ENCODE data around the gene ZIC1.

ZIC1 gene

DNA sequence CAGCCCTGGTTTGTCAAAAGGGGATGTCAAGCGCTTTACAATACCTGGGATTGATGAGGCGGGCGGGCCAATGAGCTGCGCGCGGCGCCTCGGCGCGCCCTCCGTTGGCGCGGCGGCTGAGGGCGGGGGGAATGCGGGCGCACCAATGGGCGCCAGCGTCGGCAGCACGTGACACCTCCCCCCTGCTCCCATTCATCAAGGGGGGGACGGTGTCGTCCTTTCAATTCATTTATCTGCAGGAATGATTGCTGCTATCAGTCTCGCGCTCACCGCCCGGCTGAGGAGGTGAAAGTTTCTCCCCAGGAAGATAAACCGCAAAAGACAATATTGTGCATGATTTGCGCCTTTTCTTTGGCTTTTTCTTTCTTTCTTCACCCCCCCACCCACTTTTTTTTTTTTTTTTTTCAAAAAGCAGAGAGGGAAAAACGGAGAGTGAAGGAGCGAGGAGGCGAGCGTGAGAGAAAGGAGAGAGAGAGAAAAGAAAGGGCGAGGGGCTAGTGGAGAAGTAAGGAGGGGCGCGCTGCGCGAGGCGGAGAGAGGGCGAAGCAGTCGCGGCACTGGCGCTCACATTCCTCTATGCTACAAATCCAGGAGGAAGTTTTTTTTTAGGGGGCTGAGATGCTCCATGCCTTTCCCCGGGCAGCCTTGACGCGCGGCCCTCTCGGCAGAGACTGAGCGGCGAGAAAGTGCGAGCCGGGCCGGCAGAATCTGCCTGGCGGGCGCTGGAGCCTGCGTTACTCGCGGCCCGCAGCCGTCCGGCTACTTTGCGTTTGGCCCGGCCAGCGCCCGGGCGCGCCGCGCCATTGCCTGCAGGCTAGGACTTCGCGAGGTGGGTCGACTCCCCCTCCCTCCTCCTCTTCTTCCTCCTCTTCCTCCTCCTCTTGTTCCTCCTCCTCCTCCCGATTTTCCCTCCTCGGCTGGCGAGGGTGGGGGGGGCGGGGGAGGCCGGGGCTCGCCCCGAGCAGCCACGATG lies at the start of gene ZIC1:
Gene ZIC1, plus strand, starts transcription at position 223 of the 973 bp plus-strand sequence. Its CDS starts 748 bp downstream, at position 971.
- DNase-seq = no peak

GRCh38 chr3:147360051-147360439 lies 49.1 kb upstream of the ZIC1 start:
- no peak for DNase-seq

DNA sequence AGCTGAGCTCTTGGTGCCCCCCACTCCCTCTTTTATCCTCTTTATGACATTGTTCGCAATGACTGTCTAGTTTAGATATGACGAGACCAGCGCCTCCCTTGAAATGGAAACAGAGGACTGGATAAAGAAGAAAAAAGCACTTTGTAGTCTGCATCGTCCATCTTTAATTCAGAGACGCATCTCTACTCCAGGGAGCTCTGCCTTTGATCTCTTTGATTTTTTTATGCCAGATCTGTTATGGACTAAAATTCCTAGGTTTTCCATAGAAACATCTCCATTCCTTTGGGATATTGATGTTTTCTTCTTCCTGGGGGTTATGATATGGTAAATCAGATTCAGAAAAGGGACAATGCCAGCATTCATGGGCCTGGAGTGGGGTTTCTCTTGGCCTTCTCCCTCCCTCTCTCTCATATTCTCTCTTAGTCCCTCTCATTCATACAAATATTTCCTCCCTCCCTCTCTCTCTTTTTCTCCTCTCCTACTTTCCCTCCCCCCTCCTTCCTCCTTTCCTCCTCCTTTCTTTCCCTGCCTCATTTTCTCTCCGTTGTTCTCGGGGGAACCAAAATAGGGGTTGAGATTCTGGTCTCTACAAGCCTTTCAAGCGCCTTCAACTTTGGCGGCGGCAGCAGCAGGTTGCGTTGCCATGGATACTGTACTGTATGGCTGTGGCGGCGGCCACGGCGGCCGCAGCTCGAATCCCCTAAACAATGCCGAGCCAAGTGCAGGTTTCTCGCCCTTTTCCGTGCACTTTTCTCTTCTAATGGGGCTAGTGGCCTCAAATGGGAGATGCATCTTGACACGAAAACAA lies 48.3 kb upstream of the ZIC1 start:
- no peak for DNase-seq

DNA sequence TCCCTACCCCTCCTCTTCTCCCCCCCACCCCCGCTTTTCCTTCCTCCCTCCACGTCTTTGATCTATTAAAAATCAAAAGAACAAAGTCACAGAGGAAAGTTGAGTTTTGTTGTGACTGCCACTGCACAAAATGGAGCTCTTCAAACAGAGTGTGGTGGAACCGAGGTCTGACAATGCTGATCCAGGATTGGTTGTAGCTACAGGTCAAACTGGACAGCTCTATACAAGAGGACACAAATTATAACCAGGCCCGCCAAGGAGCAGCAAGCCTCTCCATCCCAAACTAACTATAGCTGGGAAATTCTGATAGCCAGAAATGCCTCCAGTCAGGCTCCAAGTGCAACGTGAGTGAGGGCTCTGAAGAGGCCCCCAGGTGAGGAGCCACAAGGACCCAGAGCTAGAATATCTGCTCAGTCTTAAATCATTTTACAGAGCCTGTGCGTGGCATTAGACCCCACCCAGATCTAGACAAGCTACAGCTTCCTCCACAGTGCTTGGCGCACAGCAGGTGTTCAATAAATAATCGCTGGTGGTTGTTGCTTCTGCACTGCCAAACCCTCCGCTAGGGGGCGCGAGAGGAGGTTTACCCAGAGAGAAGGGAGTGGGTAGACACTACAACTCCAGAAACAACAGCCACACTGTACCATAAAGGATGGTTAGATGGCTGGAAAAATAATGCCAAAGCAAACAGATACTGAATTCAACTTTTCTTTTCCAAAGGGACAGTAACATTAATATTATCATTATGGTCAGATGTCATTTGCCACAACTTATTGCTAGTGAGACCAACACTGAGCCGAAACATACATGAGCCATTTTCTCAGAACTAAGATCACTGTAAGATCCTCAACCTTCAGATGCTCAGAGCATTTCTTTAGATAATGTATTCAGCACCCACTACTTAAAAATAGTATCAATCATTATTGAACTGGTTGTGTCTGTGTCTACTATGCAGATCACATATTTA lies 47.4 kb upstream of the ZIC1 start:
- peak in 1 of 2 experiments; percentile 12 for DNase-seq

DNA sequence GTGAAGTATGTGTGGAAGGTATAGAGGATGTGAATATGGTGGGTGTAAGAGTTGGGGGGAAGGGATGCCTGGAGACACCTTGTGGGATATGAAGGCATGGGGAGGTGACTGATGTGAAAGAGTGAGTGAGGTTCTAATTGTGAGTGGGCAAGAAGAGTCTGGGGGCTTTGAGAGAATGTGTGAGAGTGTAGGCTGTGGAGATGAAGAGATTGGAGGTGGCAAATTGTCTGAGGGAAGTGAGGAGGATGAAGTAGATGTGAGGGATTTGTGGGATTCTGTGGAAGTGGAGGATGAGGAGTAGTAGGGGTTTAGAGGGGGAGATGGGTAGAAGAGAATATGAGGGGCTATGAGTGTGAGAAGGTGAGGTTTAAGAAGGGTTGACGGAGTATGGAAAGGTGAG lies 44.4 kb upstream of the ZIC1 start:
- DNase-seq = no peak

GRCh38 chr3:147365196-147366115 lies 43.7 kb upstream of the ZIC1 start:
- DNase-seq = no peak

GRCh38 chr3:147367676-147368075 lies 41.5 kb upstream of the ZIC1 start:
- no peak for DNase-seq

- no peak for DNase-seq
Measured at GRCh38 chr3:147368151-147368550, 41.0 kb upstream of the ZIC1 start.

DNA sequence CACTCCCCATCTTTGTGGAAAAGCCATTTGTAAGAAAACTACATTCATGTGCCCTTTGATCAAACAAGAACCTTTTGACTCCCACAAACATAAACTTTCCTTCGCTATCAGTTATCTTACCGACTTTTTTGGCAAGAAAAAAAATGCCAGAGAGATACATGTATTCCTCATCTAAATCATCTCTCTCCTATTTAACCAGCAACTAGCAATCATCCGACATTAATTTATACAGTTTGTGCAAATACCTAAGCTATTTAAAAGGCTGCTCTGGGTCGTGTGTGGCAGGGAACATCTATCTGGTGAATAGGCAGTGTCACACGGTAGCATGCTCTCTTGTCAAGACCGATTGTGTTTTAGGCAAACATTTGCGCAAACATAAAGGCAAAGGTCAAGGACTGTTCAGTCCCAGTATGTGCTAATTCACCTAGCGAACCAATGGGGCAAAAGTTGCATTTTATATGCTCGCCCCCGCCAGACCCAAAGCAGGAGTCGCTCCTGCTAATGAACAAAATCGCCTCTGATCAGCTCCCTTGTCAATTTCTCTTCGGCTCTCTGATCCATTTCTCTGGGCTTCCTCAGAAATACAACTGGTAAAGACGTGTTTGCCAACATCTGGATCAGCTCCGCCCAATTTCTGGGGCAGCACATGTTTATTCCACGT lies 40.5 kb upstream of the ZIC1 start:
- DNase-seq = no peak

DNA sequence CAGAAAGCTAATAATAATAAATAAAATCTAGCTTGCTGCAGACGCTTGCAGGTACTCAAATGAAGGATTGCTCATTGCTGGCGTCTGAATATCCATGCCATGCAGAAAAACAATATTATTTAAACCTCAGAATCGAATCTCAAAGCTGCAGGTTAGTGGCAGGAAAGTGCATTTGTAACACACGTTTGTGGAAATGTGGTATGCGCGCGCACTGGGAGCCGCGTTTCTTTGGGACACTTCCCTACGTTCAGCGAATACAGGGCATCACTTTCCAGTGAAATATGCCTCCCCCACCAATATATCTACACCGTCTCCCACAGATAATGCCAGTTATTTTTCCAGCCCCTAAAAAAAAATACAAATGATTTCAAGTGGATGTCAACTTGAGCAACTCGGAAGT lies 39.9 kb upstream of the ZIC1 start:
- DNase-seq = no peak

- no peak for DNase-seq
Measured at GRCh38 chr3:147369661-147370123, 39.5 kb upstream of the ZIC1 start.

GRCh38 chr3:147370349-147370748 lies 38.8 kb upstream of the ZIC1 start:
- no peak for DNase-seq

DNA sequence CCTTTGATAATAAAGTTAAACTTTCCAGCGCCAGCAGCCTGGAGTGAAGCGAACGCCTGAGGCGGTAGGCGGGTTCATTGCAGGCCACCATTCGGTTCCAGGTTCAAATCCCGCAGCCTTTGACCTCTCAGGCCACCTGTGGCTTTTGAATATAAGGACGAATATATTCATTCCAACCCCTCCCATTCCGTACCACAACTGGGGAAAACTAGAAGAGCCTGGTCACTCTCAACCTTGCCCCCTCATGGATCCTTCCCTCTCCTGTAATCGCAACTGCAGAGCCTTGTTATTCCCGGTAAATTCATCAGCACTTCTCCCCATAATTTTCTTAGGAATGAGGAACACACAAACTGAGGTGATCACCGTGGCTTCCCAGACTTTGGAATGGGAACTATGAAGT lies 38.0 kb upstream of the ZIC1 start:
- no peak for DNase-seq

- no peak for DNase-seq
Measured at GRCh38 chr3:147371771-147372340, 37.3 kb upstream of the ZIC1 start.

DNA sequence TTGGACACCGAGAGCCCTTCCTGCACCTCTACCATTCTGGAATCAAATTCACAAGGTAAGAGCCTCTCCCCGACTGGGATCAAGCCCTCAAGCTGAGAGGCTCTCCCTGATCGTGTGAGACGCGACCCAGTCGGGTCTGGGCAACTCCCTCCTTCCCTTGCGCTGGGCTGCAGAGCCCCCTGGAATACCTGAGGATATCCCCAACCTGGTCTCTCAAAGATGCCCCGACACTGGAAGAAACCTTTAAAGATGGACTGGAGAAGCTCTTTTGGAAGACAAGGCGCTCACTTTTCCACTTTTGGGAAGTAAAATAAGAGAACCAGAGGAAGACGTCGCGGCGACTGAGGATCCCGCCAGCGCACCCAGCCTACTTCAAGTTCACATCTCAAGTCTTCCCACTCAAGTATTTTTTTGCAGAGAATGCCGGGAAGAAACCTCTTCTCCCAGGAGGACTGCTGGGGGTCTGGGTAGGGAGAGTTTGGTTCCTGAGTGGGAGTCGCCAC lies 36.6 kb upstream of the ZIC1 start:
- no peak for DNase-seq

DNA sequence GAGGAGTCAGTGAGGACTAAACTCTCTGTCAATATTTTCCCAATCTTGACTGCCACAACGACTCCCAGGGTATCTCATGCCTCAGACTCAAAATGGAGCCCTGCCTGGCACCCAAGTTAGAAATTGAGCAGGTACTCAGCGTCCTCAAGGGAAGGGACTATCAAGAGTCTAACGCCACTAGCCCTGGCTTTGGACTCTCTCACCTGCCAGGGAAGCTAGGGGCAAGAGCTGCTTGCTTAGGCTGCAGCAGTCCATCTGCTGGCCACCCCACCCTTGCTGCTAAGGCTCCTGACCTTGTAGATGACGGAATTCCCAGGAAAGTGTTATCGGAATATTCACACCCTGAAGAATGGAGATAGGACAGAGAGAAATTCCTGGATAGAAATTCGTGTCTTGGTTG lies 35.9 kb upstream of the ZIC1 start:
- no peak for DNase-seq

DNA sequence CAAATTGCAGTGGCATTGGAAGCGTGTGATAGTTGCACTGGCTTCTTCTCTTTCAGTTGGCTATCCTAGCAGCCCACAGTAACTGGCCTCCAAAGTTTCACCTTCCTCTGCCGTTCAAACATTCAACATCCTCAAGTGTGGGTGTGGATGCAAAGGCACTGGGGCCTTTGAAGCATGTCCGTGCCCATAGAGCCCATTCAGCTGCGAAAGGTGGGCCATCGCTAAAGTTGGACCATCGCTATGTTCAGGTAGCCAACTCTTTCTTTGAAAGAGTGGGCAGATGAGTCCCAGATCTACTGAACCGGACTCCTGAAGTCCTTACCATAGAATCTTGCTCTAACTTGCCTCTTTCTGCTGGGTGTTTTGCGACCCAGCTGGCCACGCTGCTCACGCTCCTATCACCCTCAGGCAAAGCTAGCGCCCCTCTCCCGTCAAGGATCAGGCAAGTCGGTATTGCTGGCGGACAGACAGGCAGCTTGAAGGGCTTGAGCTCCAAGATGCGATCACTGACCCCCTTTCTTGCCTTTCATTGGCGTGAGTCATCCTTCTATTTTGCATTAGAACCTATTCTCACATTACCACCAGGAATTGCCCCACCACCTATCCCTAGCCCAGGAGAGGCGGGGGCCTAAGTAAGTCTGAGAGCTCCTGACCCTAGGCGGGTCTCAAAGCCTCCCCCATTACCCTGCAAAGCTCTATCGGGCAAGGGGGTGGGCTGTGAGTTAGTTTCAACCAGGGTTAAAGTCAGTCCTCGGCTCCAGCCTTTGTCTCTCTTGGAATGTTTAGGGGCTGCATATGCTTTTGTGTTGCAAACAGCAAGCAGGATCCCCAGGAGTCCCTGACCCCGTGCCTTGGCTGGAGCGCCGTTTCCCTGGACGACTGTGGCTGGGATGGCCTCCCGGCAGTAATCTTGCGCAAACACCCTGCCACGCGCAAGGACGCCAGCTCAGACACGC lies 31.5 kb upstream of the ZIC1 start:
- no peak for DNase-seq

GRCh38 chr3:147379651-147380050 lies 29.5 kb upstream of the ZIC1 start:
- no peak for DNase-seq

DNA sequence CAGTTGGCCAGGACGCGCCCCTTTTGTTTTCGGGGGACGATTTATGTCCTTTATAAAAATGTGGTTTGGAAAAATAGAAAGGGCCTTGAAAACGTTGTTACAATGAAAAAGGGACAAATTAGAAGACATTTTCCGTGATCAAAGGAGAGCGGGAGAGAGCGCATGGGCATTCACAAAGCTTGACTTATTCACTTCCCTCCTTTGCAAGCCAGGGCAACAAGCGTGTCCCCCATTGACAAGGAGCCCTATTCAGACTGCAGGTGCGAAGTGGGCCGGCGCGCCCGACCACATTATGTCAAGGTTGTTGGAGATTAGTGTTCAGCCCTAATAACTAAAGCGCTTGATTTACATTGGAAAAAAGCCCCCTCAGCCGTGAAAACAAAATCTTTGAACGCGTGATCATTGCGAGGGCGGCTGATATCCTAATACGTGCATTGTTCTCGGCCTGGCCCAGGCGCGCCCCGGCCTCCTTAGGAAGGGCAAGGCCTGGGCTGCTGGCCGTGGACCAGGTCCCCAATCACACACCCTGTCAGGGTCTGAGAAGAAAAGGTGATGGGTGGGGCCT lies 28.7 kb upstream of the ZIC1 start:
- DNase-seq = no peak

Measured in stimulated activated CD4-positive, alpha-beta T cell treated with anti-CD3 and anti-CD28 coated beads, Interleukin-4, amount 100 ng/mL, for 4 hours (primary cell).